22Rv1 (cell line): ENCODE results near the gene COL23A1.

Experiments
- CTCF ChIP-seq: fragments of 450-650 bp; IDR thresholded peaks from 2 replicates; pipeline ENCODE4 v1.5.1; 2017; ENCODE audit warnings: mild to moderate bottlenecking
- ZFX ChIP-seq: fragments of 450-650 bp; IDR thresholded peaks from 2 replicates; pipeline ENCODE4 v1.6.1; 2017; ENCODE audit warnings: antibody characterized with exemption, borderline replicate concordance

GRCh38 chr5:178327931-178328711, 262.1 kb downstream of the COL23A1 start:
- TF ChIP-seq CTCF, result no peak
- TF ChIP-seq ZFX, result no peak
